Mucosa of descending colon (tissue), 3 donors: ENCODE data around the gene MARK4. TPM values are rescaled to one million over a fixed set of nuclear protein-coding genes. Genes with fewer than 3 reads are reported as not detected.
"Not testable (repeated sequence)": the region's sequence is repeated elsewhere in the genome, so short reads cannot be mapped to it uniquely, and the experiment has no call there.

Experiments used
- ATAC-seq: fragments of 200-7000 bp; cut with Tn5 transposase; one replicate; pipeline ENCODE4 v1.9.1; 2020; ENCODE audit warnings: mild to moderate bottlenecking, moderate library complexity
- DNase-seq, 3 donors: peaks; one replicate each; pipeline ENCODE4 v3.0.0-alpha.2; 2020
- H3K36me3 ChIP-seq: fragments of 200-600 bp; one replicate; pipeline ENCODE4 v1.8.0; 2021; ENCODE audit warnings: low read depth, mild to moderate bottlenecking
- H3K4me1 ChIP-seq: fragments of 200-600 bp; one replicate; pipeline ENCODE4 v1.8.0; 2021; ENCODE audit warnings: low read depth, mild to moderate bottlenecking
- H3K4me3 ChIP-seq: fragments of 200-600 bp; one replicate; pipeline ENCODE4 v1.8.0; 2021; ENCODE audit warnings: mild to moderate bottlenecking
- H3K9me3 ChIP-seq: fragments of 200-600 bp; one replicate; pipeline ENCODE4 v1.8.0; 2021; ENCODE audit warnings: mild to moderate bottlenecking
- CTCF ChIP-seq: fragments of 200-600 bp; IDR thresholded peaks from one replicate; pipeline ENCODE4 v1.8.0; 2022; ENCODE audit warnings: antibody characterized with exemption, mild to moderate bottlenecking
- intact Hi-C, 2 donors: fragments of 100-400 bp; cut with DNase I in 1 of 2; cut with micrococcal nuclease in 1 of 2; formaldehyde crosslinking; loops; one replicate each; pipeline versions ENCODE4 v1.11.0 to v1.11.1; 2022; cut with DNase I, micrococcal nuclease
- total RNA-seq, 3 donors: library from RNA; stranded (reverse); fragmentation: NEBNext Ultra II Directional in 2 of 3; extraction: Animal tissue kit (Norgen Biotek cat#: 25700) in 2 of 3; gene quantifications; one replicate each; pipeline versions ENCODE4 v1.2.1 to v1.2.4, GENCODE V29; 2021 to 2023
- donor health status: DM: no; HTN: no; CAD: no; lungs with moderate emphysema.
- donor health status: DM: no; HTN: no; CAD: no.
- donor health status: DM: no; HTN: yes; CAD: no.

Gene MARK4
- total RNA-seq, 3 donors from 2014 or later, result 15.7 to 34.6 (median 17.0) TPM

- ATAC-seq (no peak), DNase-seq (no peak)
- TF ChIP-seq CTCF, result no peak
Observed at GRCh38 chr19:45306518-45307027, 55.5 kb downstream of the MARK4 start.

GRCh38 chr19:45307361-45307760 is 56.3 kb downstream of the MARK4 start:
- intact Hi-C loops, result no loop called here
- no peak for TF ChIP-seq CTCF
- Histone ChIP-seq H3K9me3 (no peaks in the 10 kb centered on the region), H3K36me3 (no peaks in the 10 kb centered on the region), H3K4me3 (no peak overlapping the region), H3K4me1 (no peaks in the 10 kb centered on the region)
- DNase-seq, result no peak
- no peak for ATAC-seq

More at GRCh38 chr19:45306518-45307027, 55.5 kb downstream of the MARK4 start:
- H3K4me3 ChIP-seq, result no peak overlapping the region
- H3K4me1 ChIP-seq, result no peaks in the 10 kb centered on the region
- H3K9me3 ChIP-seq, result no peaks in the 10 kb centered on the region
- no peaks in the 10 kb centered on the region for H3K36me3 ChIP-seq
- intact Hi-C loops, result no loop called here

GRCh38 chr19:45309322-45309721 is 58.3 kb downstream of the MARK4 start:
- intact Hi-C loops, H3K36me3 ChIP-seq, ATAC-seq, H3K4me3 ChIP-seq, DNase-seq, H3K4me1 ChIP-seq, H3K9me3 ChIP-seq: not testable (repeated sequence)

GRCh38 chr19:45311621-45312020 is 60.5 kb downstream of the MARK4 start:
- intact Hi-C loops, result no loop called here
- DNase-seq (peak in 1 of 3 donors; percentile 31), ATAC-seq (no peak)
- Histone ChIP-seq H3K36me3 (no peaks in the 10 kb centered on the region), H3K4me3 (no peak overlapping the region), H3K4me1 (no peaks in the 10 kb centered on the region), H3K9me3 (no peaks in the 10 kb centered on the region)
- TF ChIP-seq CTCF, result no peak

GRCh38 chr19:45312285-45312684 is 61.2 kb downstream of the MARK4 start:
- H3K4me3 ChIP-seq, H3K36me3 ChIP-seq, H3K9me3 ChIP-seq, H3K4me1 ChIP-seq, DNase-seq, ATAC-seq, intact Hi-C loops: not testable (repeated sequence)

GRCh38 chr19:45314708-45315245 is 63.7 kb downstream of the MARK4 start:
- no peak overlapping the region for H3K4me3 ChIP-seq
- DNase-seq (no peak), ATAC-seq (no peak)
- no peaks in the 10 kb centered on the region for H3K36me3 ChIP-seq
- intact Hi-C loops, result no loop called here
- H3K4me1 ChIP-seq, result no peaks in the 10 kb centered on the region
- no peaks in the 10 kb centered on the region for H3K9me3 ChIP-seq
- TF ChIP-seq CTCF, result no peak

- ATAC-seq, result no peak
- H3K36me3 ChIP-seq, result no peaks in the 10 kb centered on the region
- no peak for DNase-seq
- H3K9me3 ChIP-seq, result no peaks in the 10 kb centered on the region
- H3K4me1 ChIP-seq, result no peaks in the 10 kb centered on the region
- no peak overlapping the region for H3K4me3 ChIP-seq
- intact Hi-C loops, result no loop called here
- TF ChIP-seq CTCF, result no peak
Observed at GRCh38 chr19:45315304-45315703, 64.2 kb downstream of the MARK4 start.
